ENCODE data around the gene DCUN1D3.

Gene DCUN1D3

GRCh38 chr16:20920799-20921198, 20.6 kb upstream of the DCUN1D3 start:
- H4K20me1 ChIP-seq: no peaks in the 10 kb centered on the region
- peaks cover under 1% of the 10 kb centered on the region; the same call in 1 of the 2 replicates for H3K9me3 ChIP-seq
- peaks cover 31% of the 10 kb centered on the region for H3K4me1 ChIP-seq
- TF ChIP-seq Cebpa-rat (IDR thresholded peaks at IDR 0.05): no peak
- H3K4me3 ChIP-seq: no peak overlapping the region
- no peaks in the 10 kb centered on the region for H3K27me3 ChIP-seq
- H3K27ac ChIP-seq: no peak overlapping the region
- H3K9ac ChIP-seq: no peak overlapping the region
- H3K36me3 ChIP-seq: peaks cover 55% of the 10 kb centered on the region
- H3K4me2 ChIP-seq: no peak overlapping the region

DNA sequence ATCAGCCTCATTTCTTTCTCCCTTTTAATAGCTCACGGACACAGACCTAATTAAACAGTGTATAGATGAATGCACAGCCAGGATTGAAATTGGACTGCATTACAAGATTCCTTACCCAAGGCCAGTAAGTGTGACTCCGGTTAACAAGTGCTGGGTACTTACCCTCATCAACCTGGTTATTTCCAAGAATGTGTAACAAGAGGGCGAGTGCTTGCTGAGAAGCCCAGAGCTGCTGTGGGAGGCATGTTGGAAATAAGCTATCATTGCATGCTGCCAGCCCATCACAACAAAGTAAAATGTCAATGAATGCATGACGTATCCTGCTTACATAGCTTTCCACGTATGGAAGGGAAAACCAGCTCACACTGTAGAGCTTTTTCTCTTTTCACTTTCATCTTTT, 19.9 kb upstream of the DCUN1D3 start:
- no peak overlapping the region for H3K27ac ChIP-seq
- H3K4me3 ChIP-seq: no peak overlapping the region
- no peaks in the 10 kb centered on the region for H4K20me1 ChIP-seq
- peaks cover 37% of the 10 kb centered on the region for H3K4me1 ChIP-seq
- H3K9ac ChIP-seq: no peak overlapping the region
- no peak overlapping the region for H3K4me2 ChIP-seq
- H3K36me3 ChIP-seq: peaks cover 53% of the 10 kb centered on the region
- H3K27me3 ChIP-seq: no peaks in the 10 kb centered on the region
- peaks cover 8% of the 10 kb centered on the region for H3K9me3 ChIP-seq
- TF ChIP-seq Cebpa-rat (IDR thresholded peaks at IDR 0.05): no peak

DNA sequence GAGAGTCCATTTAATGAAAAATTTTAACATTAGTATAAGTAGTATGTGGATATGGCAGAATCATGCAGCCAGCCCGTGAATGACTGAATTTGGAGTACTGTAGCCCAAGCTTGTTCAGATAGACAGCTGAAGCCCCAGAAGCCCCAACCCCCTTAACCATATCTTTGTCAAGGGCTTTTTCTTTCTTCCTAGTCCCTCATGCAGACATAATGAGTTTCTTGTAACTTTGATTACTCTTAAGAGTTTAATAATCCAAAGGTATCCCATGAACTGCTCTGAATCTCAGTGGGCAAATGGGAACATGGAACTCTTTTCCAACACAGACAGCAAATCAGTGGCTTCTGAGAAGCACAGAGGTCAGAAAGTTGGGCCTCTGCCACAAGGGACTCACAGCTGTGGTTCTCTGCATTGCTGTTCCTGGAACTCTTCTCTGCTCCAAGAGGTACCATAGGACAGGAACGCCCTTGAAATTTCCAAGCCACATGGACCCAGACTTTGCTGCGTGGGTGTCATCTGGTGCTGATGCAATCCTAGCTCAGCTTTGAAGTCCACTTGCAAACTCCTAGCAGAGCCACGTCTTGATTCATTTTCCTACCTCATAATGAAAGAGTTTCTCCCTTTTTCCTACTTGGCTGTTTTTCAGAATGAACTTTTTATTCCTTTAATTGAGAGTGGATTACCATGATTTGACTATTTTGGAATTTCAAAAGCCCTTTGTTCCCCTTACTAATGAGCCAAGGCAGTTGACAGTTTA, 18.5 kb upstream of the DCUN1D3 start:
- Histone ChIP-seq H3K9me3 (peaks cover 14% of the 10 kb centered on the region), H3K9ac (no peak overlapping the region), H3K4me1 (peaks cover 43% of the 10 kb centered on the region), H3K4me2 (peak overlapping the region; percentile 70; the same call in 1 of the 2 replicates), H4K20me1 (no peaks in the 10 kb centered on the region), H3K4me3 (no peak overlapping the region), H3K27ac (peak overlapping the region; percentile 19; the same call in 1 of the 2 replicates), H3K27me3 (no peaks in the 10 kb centered on the region), H3K36me3 (peaks cover 47% of the 10 kb centered on the region)
- no peak for TF ChIP-seq Cebpa-rat (IDR thresholded peaks at IDR 0.05)

GRCh38 chr16:20916942-20917341, 16.8 kb upstream of the DCUN1D3 start:
- H3K9me3 ChIP-seq: peaks cover 14% of the 10 kb centered on the region
- H3K4me3 ChIP-seq: no peak overlapping the region
- H3K4me1 ChIP-seq: peaks cover 43% of the 10 kb centered on the region
- no peaks in the 10 kb centered on the region for H4K20me1 ChIP-seq
- peaks cover 34% of the 10 kb centered on the region for H3K36me3 ChIP-seq
- no peak overlapping the region for H3K9ac ChIP-seq
- H3K4me2 ChIP-seq: peak overlapping the region; percentile 70
- no peak for TF ChIP-seq Cebpa-rat (IDR thresholded peaks at IDR 0.05)
- no peaks in the 10 kb centered on the region for H3K27me3 ChIP-seq
- H3K27ac ChIP-seq: no peak overlapping the region

- no peaks in the 10 kb centered on the region for H3K27me3 ChIP-seq
- TF ChIP-seq Cebpa-rat (IDR thresholded peaks at IDR 0.05): no peak
- H3K4me2 ChIP-seq: peak overlapping the region; percentile 70; the same call in 1 of the 2 replicates
- H3K36me3 ChIP-seq: peaks cover 31% of the 10 kb centered on the region
- H3K4me1 ChIP-seq: peaks cover 43% of the 10 kb centered on the region
- peaks cover 14% of the 10 kb centered on the region for H3K9me3 ChIP-seq
- H3K27ac ChIP-seq: no peak overlapping the region
- H4K20me1 ChIP-seq: no peaks in the 10 kb centered on the region
- no peak overlapping the region for H3K9ac ChIP-seq
- H3K4me3 ChIP-seq: no peak overlapping the region
These were observed 16.1 kb upstream of the DCUN1D3 start for GRCh38 chr16:20916289-20916688.

DNA sequence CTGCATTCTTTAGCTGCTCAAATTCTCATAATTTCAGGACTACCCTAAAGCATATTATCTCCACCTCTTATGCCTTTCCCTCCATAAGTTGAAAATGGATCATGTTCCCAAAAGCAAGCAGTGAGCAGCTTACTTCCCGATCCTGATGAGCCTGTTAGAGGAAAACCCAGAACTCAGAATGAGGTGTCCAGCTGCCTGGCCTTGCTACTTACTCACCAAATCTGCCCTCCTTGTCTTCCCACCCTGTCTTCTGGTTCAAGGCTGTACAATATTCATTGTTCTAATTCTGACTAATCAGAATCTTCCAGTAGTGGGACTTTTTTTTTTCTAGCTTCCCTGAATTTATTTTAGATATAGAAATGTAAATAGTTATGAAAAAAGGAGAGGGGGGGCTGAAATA, 11.2 kb upstream of the DCUN1D3 start:
- no peak overlapping the region for H3K27ac ChIP-seq
- H3K27me3 ChIP-seq: no peaks in the 10 kb centered on the region
- no peak for TF ChIP-seq Cebpa-rat (IDR thresholded peaks at IDR 0.05)
- H3K4me1 ChIP-seq: peaks cover 23% of the 10 kb centered on the region
- no peaks in the 10 kb centered on the region for H4K20me1 ChIP-seq
- no peak overlapping the region for H3K4me3 ChIP-seq
- peaks cover 15% of the 10 kb centered on the region; the same call in 1 of the 2 replicates for H3K36me3 ChIP-seq
- peaks cover 14% of the 10 kb centered on the region for H3K9me3 ChIP-seq
- no peak overlapping the region for H3K9ac ChIP-seq
- no peak overlapping the region for H3K4me2 ChIP-seq

GRCh38 chr16:20910781-20911321, 10.7 kb upstream of the DCUN1D3 start:
- Histone ChIP-seq H3K9me3 (peaks cover 14% of the 10 kb centered on the region), H3K27me3 (no peaks in the 10 kb centered on the region), H3K4me3 (no peak overlapping the region), H3K9ac (no peak overlapping the region), H3K4me2 (no peak overlapping the region), H3K36me3 (0 out of 2 replicates have a peak, but pooled peaks cover 10% of the 10 kb centered on the region), H3K27ac (no peak overlapping the region), H4K20me1 (no peaks in the 10 kb centered on the region), H3K4me1 (peaks cover 19% of the 10 kb centered on the region)
- TF ChIP-seq Cebpa-rat (IDR thresholded peaks at IDR 0.05): no peak

GRCh38 chr16:20906341-20907255, 6.4 kb upstream of the DCUN1D3 start:
- H4K20me1 ChIP-seq: peaks cover 8% of the 10 kb centered on the region; the same call in 1 of the 2 replicates
- no peak overlapping the region for H3K9ac ChIP-seq
- no peak overlapping the region for H3K4me2 ChIP-seq
- TF ChIP-seq Cebpa-rat (IDR thresholded peaks at IDR 0.05): no peak
- no peaks in the 10 kb centered on the region for H3K27me3 ChIP-seq
- no peaks in the 10 kb centered on the region for H3K36me3 ChIP-seq
- H3K9me3 ChIP-seq: no peaks in the 10 kb centered on the region
- H3K4me1 ChIP-seq: peaks cover 49% of the 10 kb centered on the region
- no peak overlapping the region for H3K4me3 ChIP-seq
- H3K27ac ChIP-seq: no peak overlapping the region

GRCh38 chr16:20905576-20905975, 5.4 kb upstream of the DCUN1D3 start:
- no peaks in the 10 kb centered on the region for H3K27me3 ChIP-seq
- no peaks in the 10 kb centered on the region for H3K36me3 ChIP-seq
- H4K20me1 ChIP-seq: peaks cover 8% of the 10 kb centered on the region; the same call in 1 of the 2 replicates
- H3K4me1 ChIP-seq: peaks cover 49% of the 10 kb centered on the region
- H3K4me3 ChIP-seq: no peak overlapping the region
- TF ChIP-seq Cebpa-rat (IDR thresholded peaks at IDR 0.05): no peak
- H3K9me3 ChIP-seq: no peaks in the 10 kb centered on the region
- H3K27ac ChIP-seq: no peak overlapping the region; the same call in 1 of the 2 replicates
- peak overlapping the region; percentile 91 for H3K4me2 ChIP-seq
- no peak overlapping the region for H3K9ac ChIP-seq

All from BLaER1 (cell line).